H4 (cell line): Measurements from ENCODE around the gene CPXM1. TPM values are rescaled to one million over a fixed set of nuclear protein-coding genes. Genes with fewer than 3 reads are reported as not detected.

ENCODE experiments used
- DNase-seq: peaks from one replicate; pipeline ENCODE4 v3.0.0-alpha.2; 2015; ENCODE audit warnings: low spot score
- total RNA-seq: library from RNA; depleted of rRNA; stranded (reverse); fragments of >200 nt; shearing (Covaris generic); gene quantifications from 2 replicates; pipeline ENCODE4 v1.2.3, GENCODE V29; 2014

The CPXM1 gene
- total RNA-seq, 1 experiment from 2014 or later, result not detected

DNA sequence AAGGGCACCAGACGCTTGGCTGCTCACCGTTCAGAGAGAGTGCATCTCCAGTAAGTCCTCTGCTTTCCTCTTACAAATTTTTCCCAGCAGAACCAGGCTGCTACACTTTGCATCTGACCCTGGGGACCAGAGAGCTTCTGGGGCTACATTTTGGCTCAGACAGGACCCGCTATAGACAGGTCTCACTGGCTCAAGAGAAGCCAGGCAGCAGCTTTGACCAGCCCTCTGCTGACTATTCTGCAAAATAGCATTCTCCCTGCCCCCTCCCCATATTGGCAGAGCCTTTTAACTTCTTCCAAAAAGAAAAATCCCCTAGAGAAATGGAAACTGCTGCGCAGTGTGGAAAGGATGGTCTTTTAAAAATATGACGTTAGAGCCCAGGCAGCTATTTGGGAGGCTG lies 37.2 kb downstream of the CPXM1 start:
- no peak for DNase-seq

DNA sequence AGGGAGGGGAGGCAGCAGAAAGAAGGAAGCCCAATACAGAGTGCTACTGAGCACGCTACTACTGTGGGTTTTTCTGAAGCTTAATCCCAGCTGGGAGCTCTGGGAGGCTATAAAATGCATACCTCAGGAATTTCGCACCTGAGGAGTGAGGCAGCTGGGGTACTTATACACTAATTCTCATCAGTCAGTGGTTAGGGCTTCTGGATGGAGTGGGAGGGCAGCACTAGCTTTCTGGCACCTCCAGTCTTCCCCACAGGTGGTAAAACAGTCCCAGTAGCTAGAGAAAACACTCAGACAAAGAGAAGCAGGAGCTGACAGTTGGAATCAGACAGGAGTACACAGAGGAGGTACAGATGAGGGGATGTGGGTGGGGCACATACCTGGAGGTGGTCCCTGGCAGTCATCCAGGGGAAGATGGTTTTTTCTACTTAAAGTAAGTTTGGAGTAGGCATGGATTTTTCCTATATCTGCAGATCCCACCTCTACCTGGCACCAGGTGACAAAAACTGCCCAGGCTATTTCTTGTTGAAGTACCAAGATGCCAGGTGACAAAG lies 37.8 kb downstream of the CPXM1 start:
- no peak for DNase-seq

GRCh38 chr20:2761885-2762284 lies 38.5 kb downstream of the CPXM1 start:
- DNase-seq, result no peak

GRCh38 chr20:2760952-2761305 lies 39.5 kb downstream of the CPXM1 start:
- no peak for DNase-seq

- DNase-seq, result no peak
Observed at GRCh38 chr20:2760297-2760951, 40.0 kb downstream of the CPXM1 start.

DNA sequence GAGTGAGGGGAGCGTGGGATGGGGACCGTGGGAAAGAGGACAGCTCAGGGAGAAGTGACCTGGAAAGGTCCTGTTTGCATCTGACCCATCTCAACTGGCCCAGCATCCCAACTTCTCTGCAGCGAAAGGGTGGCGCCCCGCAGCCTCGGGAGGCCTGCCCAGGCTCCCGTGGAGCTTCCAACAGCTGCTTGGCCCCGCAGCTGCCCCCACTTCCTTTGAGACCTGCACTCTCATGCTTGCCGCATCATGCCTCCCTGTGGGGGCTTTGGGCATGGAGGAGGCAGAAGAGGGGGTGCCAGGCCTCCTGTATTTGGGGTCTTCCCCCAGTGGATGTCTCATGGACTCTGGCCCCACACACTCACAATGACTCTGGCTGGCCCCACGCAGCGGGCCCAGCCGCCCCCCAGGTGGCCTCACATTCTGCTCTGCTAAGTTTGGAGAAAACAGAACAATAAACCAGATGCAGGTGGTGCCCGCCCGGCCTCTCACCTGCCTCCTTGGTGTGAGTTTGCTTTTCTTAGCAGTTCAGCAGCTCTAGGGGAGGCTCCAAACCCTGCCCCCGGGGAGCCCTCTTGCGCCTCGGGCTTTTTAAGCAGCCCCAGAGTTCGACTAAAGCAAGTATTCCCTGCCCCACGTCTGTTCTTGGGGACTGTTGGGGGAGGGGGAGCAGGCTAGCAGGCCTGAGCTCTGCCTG lies 40.7 kb downstream of the CPXM1 start:
- DNase-seq, result no peak

GRCh38 chr20:2759143-2759542 lies 41.3 kb downstream of the CPXM1 start:
- DNase-seq, result no peak

DNA sequence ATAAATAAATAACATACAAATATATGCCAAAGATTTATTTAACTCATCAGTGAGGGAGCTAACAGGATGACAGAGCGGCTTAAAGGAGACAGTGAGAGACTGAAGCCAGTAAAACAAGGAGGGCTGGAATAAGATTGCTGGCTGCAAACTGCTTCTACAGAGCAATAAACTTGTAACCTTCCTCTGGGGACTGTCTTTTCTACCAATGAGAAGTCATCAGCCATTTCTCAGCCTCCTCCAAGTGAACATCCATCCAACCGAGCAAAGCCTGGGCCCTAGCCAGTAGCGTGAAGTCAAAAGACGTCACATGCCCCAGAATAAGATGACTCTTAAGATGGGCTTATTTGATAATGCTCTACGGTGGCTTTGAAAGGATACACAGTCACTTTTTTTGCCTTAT lies 42.5 kb downstream of the CPXM1 start:
- DNase-seq, result no peak

DNA sequence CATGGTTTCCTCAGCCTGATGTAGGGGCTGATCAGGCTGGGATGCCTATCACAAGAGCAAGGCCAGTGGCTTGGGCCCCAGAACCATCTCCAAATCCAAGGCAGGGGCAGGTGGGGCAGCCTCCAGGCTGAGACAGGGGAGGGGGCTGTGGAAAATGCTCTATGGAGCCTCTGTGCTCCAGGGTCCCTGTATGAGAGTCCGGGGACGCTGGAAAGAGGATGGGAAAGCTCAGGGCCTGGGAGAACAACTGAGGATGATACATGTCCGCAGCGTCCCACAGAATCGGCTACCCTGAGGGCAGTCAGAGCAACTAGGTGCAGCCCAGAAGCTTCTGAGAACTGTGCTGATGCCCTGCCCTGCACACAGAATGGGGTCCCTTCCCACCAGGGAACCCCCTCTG lies 43.4 kb downstream of the CPXM1 start:
- DNase-seq, result no peak

DNA sequence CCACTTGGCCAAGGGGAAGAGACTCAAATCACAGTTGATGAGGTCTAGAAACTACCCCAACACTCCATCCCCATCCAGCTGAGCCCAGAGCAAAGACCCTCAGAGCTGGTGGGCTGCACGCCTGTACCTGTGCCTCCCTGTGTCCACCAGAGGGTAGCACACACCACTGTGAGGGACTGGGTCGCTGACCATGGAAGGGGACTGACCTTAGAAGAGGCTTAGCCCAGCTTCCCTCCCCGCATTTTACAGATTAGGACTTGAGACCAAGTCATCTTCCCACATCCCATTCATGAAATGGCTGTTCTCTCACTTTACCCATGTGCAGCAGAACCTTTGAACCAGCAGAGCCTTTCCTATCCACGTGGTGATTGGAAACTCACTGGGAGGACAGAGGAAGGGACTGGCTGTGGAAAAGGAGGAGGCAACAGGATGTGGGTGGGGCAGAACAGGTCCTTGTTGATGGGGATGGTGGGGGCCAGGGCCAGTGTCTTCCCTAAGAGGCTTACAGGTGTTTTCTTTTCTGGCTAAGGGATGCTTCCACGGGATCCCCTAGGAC lies 44.3 kb downstream of the CPXM1 start:
- no peak for DNase-seq

DNA sequence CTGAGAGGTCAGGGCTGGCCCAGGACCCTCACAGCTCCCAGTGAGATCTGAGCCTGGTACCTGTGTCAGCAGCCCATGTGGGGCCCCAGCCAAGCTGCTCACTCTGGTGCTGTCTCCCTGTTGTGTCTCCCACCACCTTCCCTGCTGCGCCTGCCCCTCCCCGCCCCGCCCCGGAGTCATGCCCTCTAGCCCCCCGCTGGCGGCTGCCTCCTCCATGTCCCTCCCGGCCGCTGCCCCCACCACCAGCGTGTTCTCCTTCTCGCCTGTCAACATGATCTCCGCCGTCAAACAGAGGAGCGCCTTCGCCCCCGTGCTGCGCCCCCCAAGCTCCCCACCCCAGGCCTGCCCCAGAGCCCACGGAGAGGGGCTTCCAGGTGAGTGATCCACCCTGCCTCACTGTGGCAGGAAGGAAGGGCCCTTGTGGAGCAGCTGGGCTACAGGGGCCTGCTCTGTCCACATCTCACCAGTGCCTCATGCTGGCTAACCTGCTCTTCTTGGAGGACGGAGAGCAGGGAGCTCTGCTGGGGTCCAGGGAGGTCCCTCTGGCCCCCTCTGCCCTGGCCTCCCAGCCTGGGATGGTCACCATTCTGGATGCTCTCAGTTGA lies 44.9 kb downstream of the CPXM1 start:
- no peak for DNase-seq

- no peak for DNase-seq
Observed at GRCh38 chr20:2754424-2754823, 46.0 kb downstream of the CPXM1 start.

GRCh38 chr20:2753461-2754040 lies 46.9 kb downstream of the CPXM1 start:
- no peak for DNase-seq

- peak; percentile 40 for DNase-seq
Observed at GRCh38 chr20:2752567-2753460, 47.6 kb downstream of the CPXM1 start.

DNA sequence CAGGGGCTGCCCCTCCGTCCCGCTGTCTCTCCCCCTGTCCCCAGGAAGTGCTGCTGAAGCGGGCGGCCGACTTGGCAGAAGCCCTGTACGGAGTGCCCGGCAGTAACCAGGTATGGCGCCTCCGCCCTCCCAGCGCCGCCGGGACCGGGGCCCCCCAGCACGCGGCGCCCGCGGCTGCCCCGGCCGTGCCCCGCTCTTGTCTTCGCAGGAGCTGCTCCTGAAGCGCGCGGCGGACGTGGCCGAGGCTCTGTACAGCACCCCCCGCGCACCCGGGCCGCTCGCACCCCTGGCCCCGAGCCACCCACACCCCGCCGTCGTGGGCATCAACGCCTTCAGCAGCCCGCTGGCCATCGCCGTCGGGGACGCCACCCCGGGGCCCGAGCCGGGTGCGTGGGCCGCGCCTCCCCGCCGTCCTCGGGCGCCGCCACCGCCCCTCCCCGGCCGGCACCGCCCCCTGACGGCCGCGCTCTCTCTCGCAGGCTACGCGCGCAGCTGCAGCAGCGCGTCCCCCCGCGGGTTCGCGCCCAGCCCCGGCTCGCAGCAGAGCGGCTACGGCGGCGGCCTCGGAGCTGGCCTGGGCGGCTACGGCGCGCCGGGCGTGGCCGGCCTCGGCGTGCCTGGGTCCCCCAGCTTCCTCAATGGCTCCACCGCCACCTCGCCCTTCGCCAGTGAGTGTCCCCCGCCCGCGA lies 48.4 kb downstream of the CPXM1 start:
- no peak for DNase-seq

DNA sequence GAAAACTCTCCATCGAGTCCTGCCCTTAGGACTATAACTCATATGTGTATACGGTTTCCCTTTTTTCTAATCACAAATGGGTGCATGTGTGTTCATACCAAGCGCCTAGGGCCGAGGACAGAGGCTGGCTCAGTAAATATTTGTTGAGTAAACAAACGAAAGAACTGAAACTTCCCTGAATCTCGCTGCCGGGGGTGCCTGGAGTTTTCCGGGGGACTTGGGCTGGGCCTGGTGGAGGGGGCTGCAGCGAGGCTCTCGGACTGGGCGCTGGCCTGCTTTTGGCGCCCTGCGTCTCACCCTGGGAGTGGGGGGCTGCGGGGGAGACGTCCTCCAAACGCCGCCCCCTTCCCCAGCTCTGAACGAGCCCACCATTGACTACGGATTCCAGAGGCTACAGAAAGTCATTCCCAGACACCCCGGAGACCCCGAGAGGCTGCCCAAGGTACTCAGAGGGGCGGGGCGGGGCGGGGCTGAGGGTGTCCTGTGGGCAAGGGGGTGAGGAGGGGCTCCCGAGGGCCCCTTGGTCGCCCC lies 49.0 kb downstream of the CPXM1 start:
- no peak for DNase-seq

GRCh38 chr20:2750491-2751251 lies 49.8 kb downstream of the CPXM1 start:
- no peak for DNase-seq

DNA sequence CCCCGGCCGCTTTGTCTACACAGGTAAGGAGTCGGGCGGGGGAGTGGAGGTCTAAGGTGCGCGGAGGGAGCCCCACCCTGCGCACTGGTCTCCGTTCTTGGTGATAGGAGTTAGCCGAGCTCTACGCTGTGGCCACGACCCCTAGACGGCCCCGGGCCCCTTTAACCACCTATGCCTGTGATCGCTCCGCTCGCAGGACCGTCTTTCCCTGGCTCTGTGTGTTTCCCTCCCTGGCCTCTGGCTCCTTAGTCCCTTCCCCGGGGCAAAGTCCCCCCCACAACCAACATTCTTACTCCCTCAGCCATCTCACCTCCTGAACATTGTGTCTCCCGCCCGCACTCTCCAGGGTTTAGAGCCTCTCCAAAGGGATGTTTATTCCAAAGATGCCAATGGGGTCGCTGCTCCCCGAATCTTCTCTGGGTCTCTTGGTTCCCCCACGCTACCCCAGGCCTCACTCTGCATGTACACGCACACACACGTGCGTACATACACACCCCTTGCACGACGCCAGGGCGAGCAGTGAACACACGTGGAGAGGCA lies 50.4 kb downstream of the CPXM1 start:
- no peak for DNase-seq

- no peak for DNase-seq
Observed at GRCh38 chr20:2749343-2749950, 51.0 kb downstream of the CPXM1 start.
